Activated CD4-positive, alpha-beta T cell treated with anti-CD3 and anti-CD28 coated beads, Interleukin-2, amount 50 U/mL, for 48 hours (primary cell): Measurements from ENCODE around the gene PDSS2.
"Not testable (repeated sequence)": the region's sequence is repeated elsewhere in the genome, so short reads cannot be mapped to it uniquely, and the experiment has no call there.

Experiments
- DNase-seq, 2 experiments: peaks; one replicate each; pipeline ENCODE4 v3.0.0-alpha.2; 2020

The PDSS2 gene

GRCh38 chr6:107152638-107153430 is 306.5 kb downstream of the PDSS2 start:
- DNase-seq = no peak

- no peak for DNase-seq
Observed at GRCh38 chr6:107144666-107145065, 314.7 kb downstream of the PDSS2 start.

- no peak for DNase-seq
Observed at GRCh38 chr6:107144014-107144413, 315.4 kb downstream of the PDSS2 start.

- DNase-seq = no peak
Observed at GRCh38 chr6:107140581-107140980, 318.8 kb downstream of the PDSS2 start.

- not testable (repeated sequence) for DNase-seq
Observed at GRCh38 chr6:107136324-107136723, 323.0 kb downstream of the PDSS2 start.

- DNase-seq = not testable (repeated sequence)
Observed at GRCh38 chr6:107135048-107135680, 324.2 kb downstream of the PDSS2 start.

- peak; percentile 13 to 36 for DNase-seq
Observed at GRCh38 chr6:107132330-107132954, 326.9 kb downstream of the PDSS2 start.

GRCh38 chr6:107129370-107129925 is 329.9 kb downstream of the PDSS2 start:
- DNase-seq = no peak

- DNase-seq = no peak
Observed at GRCh38 chr6:107128577-107128976, 330.8 kb downstream of the PDSS2 start.

- DNase-seq = no peak
Observed at GRCh38 chr6:107128175-107128574, 331.2 kb downstream of the PDSS2 start.

GRCh38 chr6:107125771-107126170 is 333.6 kb downstream of the PDSS2 start:
- no peak for DNase-seq

GRCh38 chr6:107124934-107125348 is 334.4 kb downstream of the PDSS2 start:
- no peak for DNase-seq

GRCh38 chr6:107123501-107123900 is 335.9 kb downstream of the PDSS2 start:
- no peak for DNase-seq

GRCh38 chr6:107122748-107123147 is 336.6 kb downstream of the PDSS2 start:
- no peak for DNase-seq

GRCh38 chr6:107121964-107122495 is 337.3 kb downstream of the PDSS2 start:
- DNase-seq = no peak

- DNase-seq = no peak
Observed at GRCh38 chr6:107121266-107121665, 338.1 kb downstream of the PDSS2 start.

- DNase-seq = no peak
Observed at GRCh38 chr6:107120404-107120803, 339.0 kb downstream of the PDSS2 start.

GRCh38 chr6:107118976-107119375 is 340.4 kb downstream of the PDSS2 start:
- DNase-seq = no peak

GRCh38 chr6:107118540-107118939 is 340.8 kb downstream of the PDSS2 start:
- not testable (repeated sequence) for DNase-seq

GRCh38 chr6:107116931-107117330 is 342.4 kb downstream of the PDSS2 start:
- DNase-seq = no peak

GRCh38 chr6:107116328-107116892 is 343.0 kb downstream of the PDSS2 start:
- DNase-seq = peak; percentile 21 to 34

- peak; percentile 43 to 49 for DNase-seq
Observed at GRCh38 chr6:107115695-107116327, 343.6 kb downstream of the PDSS2 start.
